ENCODE results near the gene OTOS. TPM values are rescaled to one million over a fixed set of nuclear protein-coding genes. Genes with fewer than 3 reads are reported as not detected.

Gene OTOS
- total RNA-seq, 1 donor = not detected

DNA sequence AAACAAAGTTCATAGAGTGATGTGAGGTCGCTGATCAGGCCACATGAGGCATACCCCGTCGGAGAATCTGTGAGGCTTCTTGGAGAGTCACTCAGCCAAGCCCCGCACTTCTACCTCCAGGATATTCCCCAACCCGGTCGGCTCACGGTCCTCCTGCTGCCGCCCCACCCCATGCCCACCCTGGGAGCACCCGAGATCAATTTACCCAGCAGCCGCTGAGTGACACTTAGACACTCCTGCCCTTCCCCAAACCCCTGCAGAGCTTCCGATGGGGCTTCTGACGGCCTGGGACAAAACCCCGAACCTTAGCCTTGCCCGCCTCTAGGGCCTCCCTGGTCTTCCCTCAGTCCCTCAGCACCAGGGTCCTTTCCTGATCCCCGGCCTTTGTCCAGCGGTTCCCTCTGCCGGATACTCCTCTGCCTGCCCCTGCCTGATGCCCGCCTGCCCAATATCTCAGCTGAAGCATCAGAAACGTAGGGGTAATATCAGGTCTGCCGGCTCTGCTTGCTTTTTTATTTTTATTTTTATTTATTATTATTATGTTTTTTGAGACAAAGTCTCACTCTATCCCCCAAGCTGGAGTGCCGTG lies 18.9 kb upstream of the OTOS start:
- TF ChIP-seq, protein P1, sequence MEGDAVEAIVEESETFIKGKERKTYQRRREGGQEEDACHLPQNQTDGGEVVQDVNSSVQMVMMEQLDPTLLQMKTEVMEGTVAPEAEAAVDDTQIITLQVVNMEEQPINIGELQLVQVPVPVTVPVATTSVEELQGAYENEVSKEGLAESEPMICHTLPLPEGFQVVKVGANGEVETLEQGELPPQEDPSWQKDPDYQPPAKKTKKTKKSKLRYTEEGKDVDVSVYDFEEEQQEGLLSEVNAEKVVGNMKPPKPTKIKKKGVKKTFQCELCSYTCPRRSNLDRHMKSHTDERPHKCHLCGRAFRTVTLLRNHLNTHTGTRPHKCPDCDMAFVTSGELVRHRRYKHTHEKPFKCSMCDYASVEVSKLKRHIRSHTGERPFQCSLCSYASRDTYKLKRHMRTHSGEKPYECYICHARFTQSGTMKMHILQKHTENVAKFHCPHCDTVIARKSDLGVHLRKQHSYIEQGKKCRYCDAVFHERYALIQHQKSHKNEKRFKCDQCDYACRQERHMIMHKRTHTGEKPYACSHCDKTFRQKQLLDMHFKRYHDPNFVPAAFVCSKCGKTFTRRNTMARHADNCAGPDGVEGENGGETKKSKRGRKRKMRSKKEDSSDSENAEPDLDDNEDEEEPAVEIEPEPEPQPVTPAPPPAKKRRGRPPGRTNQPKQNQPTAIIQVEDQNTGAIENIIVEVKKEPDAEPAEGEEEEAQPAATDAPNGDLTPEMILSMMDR (IDR thresholded peaks at IDR 0.05; ENCODE audit: insufficient read depth, low read depth, low read length) = no peak
- no peak for DNase-seq (ENCODE audit: low read depth)
- no peak overlapping the region for H3K4me3 ChIP-seq (ENCODE audit: low read depth, low read length)

DNA sequence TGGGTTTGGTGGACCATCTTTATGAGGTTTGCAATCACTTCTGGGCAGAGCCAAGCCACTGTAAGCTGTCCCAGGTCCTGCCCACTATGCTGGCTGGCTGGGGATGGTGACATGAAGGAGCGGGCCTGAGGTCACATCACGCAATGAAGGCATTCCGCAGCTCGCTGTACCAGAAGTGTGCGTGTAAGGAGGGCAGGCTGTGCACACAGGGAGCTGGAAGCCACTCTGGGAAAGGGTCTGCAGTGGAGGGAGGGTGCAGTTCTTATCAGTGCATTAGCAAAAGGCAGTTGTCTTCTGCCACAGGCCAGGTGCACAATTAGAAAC lies 16.7 kb upstream of the OTOS start:
- no peak overlapping the region for H3K4me3 ChIP-seq (ENCODE audit: low read depth, low read length)
- DNase-seq (ENCODE audit: low read depth) = no peak
- TF ChIP-seq, protein P1 (IDR thresholded peaks at IDR 0.05; ENCODE audit: insufficient read depth, low read depth, low read length) = no peak

DNA sequence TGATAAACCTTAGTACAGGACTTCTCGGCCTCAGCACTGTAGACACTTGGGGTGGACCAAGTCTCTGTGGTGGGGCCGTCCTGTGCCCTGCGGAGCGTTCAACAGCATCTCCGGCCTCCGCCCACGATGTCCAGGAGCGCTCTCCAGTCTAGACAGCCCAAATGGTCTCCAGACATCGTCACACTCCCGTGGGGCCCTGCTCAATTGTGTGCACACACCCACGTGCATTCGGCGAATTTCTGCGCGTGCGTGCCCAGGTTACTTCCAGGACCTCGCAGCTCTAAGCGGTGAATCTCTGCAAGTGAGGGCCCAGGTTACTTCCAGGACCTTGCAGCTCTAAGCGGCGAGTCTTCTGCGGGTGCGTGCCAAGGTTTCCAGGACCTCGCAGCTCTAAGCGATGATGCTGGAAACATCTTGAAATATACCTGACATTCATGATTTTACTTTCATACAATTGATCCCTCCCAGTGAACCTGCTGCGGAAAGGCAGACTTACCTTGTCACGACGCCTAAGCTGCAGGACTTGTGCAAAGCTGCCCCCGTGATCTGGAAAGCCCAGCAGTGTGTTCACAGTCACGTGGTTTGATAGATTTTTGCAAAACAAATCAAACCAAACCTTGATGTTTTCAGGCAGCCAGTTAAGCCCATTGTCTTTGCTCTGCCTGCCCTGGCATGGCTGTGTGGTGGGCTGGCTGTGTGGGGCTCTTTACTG lies 16.1 kb upstream of the OTOS start:
- DNase-seq (ENCODE audit: low read depth) = no peak
- no peak overlapping the region for H3K4me3 ChIP-seq (ENCODE audit: low read depth, low read length)
- TF ChIP-seq, protein P1 (IDR thresholded peaks at IDR 0.05; ENCODE audit: insufficient read depth, low read depth, low read length) = no peak

DNA sequence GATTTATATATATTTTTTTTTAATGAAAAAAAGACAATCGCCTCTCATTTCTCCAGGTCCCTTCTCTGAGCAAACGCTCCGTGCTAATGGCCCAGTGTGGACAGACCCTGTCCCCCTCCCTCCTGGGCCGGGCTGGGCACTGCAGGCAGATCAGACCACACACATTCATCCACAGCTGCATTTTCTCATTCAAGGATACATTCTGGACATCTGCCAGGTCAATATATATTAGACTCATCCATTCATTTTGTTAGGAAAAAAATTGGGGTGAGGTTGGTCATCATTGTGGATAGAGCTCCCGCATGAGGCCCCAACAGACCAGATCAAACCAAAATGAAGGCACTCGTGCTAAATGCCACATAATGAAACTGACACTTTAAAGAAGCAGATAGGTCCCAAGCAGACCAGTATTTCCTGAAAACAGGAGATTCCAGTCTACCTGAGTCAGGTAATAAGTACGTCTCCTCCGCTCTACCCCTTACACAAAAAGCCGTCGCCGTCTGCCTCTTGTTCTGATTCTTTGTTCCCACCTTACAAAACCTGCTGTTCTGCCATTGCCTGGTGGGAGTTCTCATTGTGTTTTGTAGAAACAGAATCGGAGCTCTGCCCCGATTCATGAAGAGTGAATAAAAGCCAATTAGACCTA lies 15.4 kb upstream of the OTOS start:
- TF ChIP-seq, protein P1 (IDR thresholded peaks at IDR 0.05; ENCODE audit: insufficient read depth, low read depth, low read length) = no peak
- H3K4me3 ChIP-seq (ENCODE audit: low read depth, low read length) = no peak overlapping the region
- no peak for DNase-seq (ENCODE audit: low read depth)

DNA sequence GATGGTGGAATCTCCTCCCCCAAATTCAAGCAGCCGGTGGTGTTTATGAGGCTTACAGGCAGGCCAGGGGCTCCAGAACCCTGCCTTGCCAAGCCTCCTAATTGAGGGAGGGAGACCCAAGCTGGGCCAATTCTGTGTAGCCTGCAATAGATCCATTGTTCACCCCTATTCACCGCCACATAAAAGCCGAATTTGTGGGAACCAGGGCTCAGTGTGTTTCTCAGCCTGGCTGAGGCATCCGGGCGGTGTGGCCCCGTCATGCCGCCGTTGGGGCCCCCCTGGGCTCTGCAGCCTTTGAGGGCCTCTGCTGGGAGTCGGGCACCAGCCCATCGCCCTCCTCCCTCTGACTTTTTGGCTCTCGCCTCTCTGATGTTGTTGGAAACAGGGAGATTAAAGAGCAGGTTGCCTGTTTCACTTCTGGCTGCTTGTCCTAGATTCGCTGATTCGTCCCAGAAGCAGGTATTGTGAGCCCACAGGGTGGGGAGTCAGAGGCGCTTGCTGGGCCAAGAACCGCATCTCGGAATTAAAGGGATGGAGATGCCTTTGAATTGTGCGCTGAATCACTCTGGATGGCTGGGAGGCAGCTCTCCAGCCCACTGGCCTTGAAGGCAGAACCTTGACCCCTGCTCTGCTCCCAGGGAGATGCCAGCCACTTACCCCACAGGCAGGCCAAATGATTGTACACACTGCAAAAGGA lies 14.7 kb upstream of the OTOS start:
- no peak overlapping the region for H3K4me3 ChIP-seq (ENCODE audit: low read depth, low read length)
- TF ChIP-seq, protein P1 (IDR thresholded peaks at IDR 0.05; ENCODE audit: insufficient read depth, low read depth, low read length) = no peak
- no peak for DNase-seq (ENCODE audit: low read depth)

DNA sequence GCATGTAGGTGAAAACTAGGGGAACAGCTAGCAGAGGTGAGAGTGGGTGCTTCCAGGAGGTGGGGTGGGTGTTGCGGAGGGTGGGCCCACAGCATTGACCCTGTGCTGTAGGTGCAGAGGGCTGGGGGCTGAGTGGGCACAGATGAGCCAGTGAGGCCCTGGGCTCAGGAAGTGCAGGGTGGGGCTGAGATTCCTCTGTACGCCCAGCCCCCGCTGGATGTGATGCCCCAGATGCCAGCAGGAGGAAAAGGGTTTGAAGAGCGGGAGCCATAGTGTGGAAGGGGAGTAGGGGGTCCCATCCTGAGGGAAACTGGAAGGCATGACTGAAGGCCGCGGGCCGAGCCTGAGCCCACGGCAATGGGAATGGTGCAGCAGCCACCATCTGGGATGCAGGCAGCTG lies 14.1 kb upstream of the OTOS start:
- no peak for DNase-seq (ENCODE audit: low read depth)
- H3K4me3 ChIP-seq (ENCODE audit: low read depth, low read length) = no peak overlapping the region
- TF ChIP-seq, protein P1 (IDR thresholded peaks at IDR 0.05; ENCODE audit: insufficient read depth, low read depth, low read length) = no peak

All from fibroblast of villous mesenchyme (primary cell).